ENCODE measurements around the gene CCDC141.

The CCDC141 gene

DNA sequence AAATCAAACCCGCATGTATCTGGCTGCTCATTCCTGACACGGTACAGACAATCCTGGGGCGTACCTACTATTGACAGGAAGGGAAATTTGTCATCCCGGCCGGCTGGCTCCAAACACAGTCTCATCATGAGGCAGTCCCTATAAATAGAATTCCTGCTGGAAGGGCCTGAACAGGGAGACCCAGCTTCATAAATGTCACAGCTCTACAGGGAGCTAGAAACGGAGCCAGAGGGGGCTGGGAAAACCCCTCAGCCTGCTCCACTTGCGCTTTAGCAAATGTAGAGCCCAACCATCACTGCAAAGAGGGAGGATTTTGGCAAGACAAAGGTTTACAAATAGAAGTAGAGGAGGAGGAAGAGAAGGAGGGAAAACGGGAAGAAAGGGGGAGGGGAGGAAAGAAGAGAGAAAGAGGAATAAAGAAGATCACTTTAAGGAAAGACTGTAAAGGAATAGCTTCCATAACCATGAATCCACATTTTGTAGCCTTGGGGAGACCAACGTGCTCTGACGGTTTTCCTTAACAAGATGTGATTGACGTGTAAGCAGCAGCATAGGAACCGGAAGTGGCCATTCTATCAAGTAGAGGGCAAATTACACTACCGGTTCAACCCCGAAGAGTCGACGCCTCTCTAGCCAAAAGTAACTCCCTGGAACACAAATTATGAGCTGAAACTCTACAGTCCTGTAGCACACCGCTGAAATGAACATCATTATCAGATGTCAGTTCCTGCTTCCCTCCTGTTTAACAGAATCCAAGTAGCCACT is 185.9 kb downstream of the CCDC141 start:
- DNase-seq: peak in 4 of 14 donors; percentile 9 to 29 (median 11)

DNA sequence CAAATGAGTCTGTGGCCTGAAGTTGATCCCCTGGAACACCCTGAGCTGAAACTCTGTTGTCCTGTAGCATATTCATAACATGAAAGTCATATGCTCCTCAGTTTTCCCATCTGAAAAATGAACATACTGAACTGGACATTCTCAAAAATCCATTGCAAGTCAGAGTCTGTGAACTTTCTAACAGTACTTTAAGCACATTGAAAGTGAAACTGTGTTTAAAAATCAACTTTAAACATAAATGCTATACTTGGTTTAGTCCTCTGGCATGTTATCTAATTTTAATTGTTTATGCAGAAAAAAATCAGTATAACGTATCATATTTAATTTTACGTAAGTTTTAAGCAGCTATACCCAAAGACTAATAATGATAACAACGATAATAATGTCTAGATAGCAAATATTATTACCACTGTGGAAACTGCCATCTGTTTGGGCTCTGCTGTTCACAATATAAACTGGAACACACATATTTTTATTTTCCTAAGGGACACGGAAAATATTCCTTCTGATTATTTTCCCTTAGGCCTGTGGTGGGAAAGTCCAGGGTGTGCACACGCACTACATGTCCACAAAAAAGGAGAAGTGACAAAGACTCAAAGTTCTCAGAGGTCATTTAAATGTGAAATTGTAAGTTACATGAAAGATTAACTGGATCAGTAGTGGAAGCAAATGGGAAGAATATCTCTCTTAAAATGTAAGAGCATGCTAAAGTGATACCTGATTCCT is 186.6 kb downstream of the CCDC141 start:
- DNase-seq: no peak

DNA sequence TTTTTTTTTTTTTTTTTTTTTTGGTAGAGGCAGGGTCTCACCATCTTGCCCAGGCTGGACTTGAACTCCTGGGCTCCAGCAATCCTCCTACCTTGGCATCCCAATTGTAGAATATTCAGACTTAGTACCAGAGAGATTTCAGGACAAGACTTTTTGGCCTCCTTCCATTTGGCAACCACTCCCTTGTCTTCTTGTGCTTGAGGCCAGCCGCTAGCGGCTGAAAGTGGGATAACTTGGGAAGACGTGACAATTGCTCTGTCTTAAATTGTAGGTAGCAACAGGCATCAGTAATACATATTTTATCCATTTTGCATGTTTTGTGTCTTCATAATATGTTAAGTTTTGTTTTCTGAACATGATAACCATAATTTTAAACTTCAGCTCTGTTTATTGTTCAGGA is 189.4 kb downstream of the CCDC141 start:
- peak in 1 of 14 donors; percentile 10 for DNase-seq

DNA sequence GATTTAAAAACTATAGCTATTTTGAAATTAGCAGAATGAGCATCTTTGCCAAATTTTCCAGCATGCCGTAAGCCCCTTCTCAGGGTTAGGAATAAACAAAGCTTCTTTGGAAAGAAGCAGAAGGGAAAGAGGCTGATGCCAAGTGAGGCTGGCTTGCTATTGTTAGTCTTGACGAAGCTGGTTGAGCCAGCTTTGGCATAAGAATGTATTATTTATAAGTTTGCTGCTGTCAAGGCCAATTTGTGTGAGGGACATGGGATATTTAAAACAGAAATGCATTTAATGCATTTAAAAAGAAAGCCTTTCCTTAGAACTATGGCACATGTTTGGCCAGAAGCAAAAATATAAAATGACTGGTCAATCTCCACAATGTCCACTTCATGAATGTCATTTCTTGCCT is 190.2 kb downstream of the CCDC141 start:
- DNase-seq: no peak

DNA sequence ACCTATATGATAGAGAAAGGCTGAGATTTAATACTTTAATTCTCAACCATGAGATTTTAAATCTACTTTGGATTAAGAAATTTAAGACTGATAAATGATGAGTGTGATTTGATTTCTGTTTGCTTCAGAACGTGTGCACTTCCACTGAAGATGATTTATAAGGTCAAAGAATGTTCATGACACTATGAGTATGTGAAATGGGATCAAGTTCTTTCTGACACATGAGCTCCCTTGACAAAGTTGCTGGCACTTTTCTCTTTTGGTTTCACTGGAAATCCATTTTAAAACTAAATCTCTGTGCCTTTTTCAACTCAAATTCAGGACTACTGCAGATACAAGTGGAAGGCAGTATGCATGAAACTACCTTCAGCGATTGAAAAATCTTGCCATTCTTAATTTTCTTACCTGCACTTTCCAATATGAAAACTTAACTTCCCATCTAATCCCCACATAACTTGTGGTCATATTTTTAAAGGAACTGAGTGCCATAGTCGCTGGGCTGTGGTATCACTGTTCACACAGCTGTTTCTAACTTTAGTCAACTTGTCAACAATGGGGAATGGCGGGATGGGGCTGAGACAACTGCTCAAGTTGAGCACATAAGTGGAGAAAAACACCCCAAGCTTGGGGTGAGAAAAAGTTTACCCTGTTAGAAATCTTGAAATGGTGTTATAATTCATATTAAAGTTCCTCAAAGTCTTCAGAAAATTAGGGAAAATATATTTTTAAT is 190.9 kb downstream of the CCDC141 start:
- no peak for DNase-seq

DNA sequence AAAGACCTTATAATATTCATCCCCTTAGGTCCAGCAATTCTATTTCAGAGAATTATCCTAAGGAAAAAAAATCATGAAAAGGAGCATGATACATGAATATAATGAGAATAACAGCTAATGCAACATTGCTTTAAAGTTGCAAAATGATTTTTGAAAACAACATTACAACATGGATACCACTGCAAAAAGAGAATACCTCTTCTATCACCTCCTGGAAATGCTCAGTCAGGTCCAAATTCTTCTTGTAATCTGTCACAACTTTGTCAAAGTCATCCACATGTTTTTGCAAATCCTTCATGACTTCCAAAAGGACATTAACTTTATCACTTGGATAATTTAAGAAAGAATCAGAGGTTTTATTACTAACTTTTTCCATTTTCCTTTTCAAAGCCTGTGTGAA is 194.8 kb downstream of the CCDC141 start:
- DNase-seq: no peak

GRCh38 chr2:178848335-178848734 is 201.6 kb downstream of the CCDC141 start:
- DNase-seq: no peak

- no peak for DNase-seq
These were observed 203.5 kb downstream of the CCDC141 start for GRCh38 chr2:178846458-178846802.

GRCh38 chr2:178845566-178846457 is 204.1 kb downstream of the CCDC141 start:
- no peak for DNase-seq

DNA sequence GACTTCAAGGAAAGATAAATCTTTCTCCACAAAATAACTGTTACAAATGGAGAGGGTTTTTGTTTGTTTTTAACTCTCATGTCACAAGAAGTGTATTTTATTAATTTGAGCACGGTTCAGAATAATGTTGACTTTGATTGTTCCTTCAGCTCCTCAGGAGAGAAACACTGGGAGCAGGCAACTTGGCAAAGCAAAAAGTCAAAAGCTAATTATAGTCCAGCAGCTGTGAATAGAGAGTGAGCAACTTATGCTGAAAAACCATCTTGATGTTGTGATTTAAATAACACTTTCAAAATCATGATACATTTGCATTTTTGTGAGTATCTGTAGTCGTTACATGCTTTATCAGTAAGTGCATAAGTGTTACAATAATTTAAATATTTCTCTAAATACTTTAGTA is 205.2 kb downstream of the CCDC141 start:
- DNase-seq: no peak

DNA sequence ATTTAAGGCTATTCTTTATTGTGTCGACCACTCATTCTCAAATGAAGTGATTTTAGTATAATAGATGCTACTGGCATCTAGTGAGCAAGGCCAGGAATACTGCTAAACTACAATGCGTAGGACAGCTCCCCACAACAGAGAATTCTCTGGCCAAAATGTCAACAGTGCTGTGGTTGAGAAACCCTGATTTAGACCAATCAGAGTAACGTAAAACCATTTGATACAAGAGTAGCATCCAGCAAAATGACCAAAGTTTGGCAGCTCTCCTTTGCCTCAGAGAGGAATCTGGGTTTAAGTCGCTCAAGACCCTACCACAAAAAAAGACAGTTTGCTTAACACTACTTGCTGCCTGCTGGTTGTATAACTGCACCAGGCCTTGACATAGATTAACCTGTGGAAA is 205.7 kb downstream of the CCDC141 start:
- DNase-seq: no peak

- no peak for DNase-seq
These were observed 206.2 kb downstream of the CCDC141 start for GRCh38 chr2:178843697-178844096.

DNA sequence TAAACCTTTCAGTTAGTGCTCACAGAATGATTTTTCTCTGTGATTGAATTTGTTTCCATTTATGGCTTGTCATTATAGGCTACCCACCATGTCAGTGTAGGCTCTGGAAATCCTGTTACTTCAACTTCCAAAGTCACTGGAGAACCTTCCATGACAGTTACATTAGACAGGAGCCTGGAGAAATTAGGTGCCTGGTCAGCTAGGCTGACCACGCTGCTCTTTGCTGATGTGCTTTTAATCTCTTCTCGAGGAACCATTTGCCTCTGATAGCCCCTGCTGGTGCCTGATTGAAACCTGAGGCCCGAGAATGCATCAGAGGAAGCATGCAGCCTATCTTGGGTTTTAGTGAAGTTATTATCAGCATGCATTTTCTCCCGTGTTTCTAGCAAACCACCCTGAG is 213.1 kb downstream of the CCDC141 start:
- no peak for DNase-seq

- no peak for DNase-seq
These were observed 215.9 kb downstream of the CCDC141 start for GRCh38 chr2:178834086-178834485.

GRCh38 chr2:178833382-178833781 is 216.6 kb downstream of the CCDC141 start:
- DNase-seq: no peak

- DNase-seq: no peak
These were observed 219.5 kb downstream of the CCDC141 start for GRCh38 chr2:178830451-178830850.

- no peak for DNase-seq
These were observed 220.0 kb downstream of the CCDC141 start for GRCh38 chr2:178829981-178830380.

DNA sequence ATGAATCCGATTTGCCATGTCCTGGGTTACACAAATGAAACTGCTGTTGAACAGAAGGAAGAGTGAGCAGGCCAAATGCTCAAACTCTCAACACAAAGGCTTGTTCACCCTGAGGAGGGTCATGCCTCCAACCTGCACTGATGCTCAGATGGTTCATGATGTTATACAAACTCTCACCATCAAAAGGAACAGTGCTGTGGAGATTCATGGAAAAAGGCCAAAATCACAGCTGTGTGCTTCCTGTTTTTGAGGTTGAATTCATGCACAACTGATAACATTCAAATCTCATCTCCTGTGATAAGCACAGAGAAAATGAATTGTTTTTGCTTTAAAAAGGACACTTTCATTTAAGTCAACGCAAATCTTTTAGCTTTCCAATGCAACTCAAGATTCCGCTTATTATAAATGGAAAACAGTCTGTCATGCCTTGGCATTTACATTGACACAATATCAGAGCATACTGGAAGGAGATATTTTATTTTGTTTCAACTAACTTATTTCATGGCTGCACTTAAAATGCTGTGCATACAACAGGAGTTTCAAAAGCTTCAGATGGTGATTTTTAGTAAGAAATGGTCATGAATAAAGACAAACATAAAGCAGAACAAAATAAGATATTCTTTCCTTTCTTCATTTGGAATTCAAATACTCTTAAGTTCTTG is 220.5 kb downstream of the CCDC141 start:
- no peak for DNase-seq

DNA sequence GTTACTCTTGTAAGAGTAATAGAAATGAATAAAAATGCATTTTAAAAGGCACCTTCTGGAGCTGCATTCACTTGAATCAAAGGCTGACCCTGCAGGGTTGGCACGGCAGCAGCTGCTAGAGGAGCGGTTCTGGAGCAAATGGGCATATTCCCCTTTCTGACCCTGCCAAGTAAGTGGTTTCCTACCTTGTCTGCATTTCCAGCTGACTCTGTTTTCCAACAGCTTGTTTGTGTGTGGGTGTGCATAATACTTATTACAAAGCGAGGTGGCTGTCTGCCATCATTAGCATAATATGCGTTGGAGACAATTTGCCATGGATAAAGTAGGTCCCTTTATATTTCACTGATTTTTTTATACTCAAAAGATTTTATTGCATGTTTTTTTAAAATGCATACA is 221.5 kb downstream of the CCDC141 start:
- DNase-seq: no peak

GRCh38 chr2:178827739-178828485 is 222.0 kb downstream of the CCDC141 start:
- no peak for DNase-seq

GRCh38 chr2:178827111-178827510 is 222.8 kb downstream of the CCDC141 start:
- no peak for DNase-seq

Measured in C1 segment of cervical spinal cord (tissue), 14 donors.